ENCODE results near the gene C10orf67. TPM values are rescaled to one million over a fixed set of nuclear protein-coding genes. Genes with fewer than 3 reads are reported as not detected.
"Not testable (repeated sequence)": the region's sequence is repeated elsewhere in the genome, so short reads cannot be mapped to it uniquely, and the experiment has no call there.

Gene C10orf67
- total RNA-seq, 1 experiment from 2014 or later = not detected

DNA sequence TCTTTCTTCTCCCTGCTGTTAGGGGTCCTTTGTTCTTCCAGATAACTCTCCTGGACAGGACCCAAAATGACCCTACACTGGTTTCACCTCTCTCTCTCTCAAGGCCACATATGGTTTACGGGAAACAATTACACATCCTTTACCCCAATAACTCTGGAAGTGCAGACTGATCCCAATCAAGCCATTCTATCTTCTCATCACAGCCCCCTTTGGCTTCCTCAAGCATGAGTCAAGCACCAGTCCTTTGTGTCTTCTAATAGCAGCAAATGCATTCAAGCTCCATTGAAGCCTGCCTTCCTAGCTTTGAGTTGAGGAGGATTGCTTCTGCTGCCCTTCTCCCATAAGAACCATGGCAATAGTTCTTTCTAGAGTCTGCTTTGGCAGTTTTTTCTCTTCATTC lies 20.2 kb downstream of the C10orf67 start:
- DNase-seq (ENCODE audit: low read depth) = no peak

DNA sequence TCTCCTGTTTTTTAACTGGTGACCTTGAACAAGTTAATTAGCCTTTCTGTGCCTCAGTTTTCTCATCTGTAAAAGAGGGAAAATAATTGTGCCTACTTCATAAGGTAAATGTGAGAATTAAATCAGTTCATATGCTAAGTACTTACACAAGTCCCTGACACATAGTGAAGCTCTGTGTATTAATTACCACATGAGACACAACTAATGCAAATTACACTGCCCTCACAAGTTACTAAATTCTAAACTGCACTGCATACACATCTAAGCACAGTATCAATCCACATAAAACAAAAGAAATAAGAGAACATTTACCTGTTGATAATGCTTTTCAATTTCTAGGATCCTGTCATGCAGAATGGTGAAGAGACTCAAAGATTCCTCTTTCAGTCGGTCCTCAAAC lies 22.5 kb downstream of the C10orf67 start:
- DNase-seq (ENCODE audit: low read depth) = no peak

DNA sequence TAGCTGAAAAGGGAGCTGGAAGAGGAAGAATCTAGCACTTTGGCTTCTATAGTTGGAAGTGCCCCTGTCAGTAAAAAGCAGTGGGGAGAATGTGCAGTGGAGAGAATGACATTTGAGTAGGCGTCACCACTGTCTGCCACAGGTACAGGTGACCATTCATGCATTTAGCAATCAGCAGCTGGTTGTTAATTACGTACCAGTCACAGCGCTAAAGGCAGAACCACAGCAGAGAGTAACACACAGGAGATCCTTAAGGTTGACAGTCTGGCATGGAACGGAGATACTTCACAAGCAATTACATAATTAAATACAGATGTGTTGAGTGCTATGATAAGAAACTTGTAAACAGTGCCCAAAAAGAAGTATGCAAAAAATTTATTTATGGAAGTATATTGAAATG lies 24.8 kb downstream of the C10orf67 start:
- no peak for DNase-seq (ENCODE audit: low read depth)

DNA sequence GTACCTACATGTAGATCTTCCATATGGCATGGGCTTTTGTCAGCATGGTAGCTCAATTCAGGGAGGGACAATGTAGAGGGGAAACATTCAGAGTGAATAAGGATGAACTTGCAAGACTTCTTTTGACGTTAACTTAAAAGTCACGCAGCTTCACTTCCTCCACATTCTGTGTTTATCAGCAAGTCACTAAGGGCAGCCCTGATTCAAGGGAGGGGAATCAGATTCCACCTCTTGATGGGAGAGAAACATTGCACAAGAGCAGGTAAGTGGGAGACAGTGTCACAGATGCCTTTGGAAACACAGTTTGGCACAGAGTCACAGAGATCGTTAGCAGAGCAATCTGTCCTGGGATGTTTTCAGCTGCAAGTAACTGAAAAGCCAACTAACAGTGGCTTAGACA lies 26.2 kb downstream of the C10orf67 start:
- no peak for DNase-seq (ENCODE audit: low read depth)

DNA sequence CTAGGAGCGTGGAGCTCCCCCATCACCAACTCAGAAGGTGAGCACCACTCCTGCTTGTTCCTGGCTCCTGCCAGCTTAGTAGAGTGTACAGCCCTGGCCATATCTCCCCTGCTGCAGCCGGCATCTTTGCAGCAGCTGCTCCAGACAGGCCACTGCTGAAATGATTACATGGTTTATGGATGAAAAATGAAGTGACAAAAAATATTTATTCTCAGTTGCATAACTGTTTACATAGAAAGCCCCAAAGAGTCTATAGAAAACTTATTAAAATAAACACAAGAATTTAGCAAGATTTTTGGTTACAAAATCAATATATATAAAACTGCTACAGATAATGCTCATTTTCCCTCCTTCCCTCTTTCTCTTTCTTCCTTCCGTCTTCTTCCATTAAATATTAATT lies 27.2 kb downstream of the C10orf67 start:
- no peak for DNase-seq (ENCODE audit: low read depth)

DNA sequence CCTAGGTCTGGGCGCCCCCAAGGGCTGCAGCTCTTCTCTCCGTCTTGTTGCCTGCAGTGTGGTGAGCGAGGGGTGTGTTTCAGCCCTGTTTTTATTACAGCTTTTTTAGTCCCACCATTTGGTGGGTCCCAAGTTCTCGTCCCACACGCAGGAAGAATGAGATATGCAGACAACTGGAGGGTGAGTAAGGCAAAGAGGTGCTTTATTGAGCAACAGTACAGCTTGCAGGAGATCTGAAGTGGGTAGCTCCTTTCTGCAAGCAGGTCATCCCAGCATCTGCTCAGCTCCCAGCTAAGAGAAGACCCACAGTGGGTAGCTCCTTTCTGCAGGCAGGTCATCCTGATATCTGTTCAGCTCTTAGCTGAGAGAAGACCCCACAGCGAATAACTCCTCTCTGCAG lies 28.2 kb downstream of the C10orf67 start:
- DNase-seq (ENCODE audit: low read depth) = no peak

DNA sequence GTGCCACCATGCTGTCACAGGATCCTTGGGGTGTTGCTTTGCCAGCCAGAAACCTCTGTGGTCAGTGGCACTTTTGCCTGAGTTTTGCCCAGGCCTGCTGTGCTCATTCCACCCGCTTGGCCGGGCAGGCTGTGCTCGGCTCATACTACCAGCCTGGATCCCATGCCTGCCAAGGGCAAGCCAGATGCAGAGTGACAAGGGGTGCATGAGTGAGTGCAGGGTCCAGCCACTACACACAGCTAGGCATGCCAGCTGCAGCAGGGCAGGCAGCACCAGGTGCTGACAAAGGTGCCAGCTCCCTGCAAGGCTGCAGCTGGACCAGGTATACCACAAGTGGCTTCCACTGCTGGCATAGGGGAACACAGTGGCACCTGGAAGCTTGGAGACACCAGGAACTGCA lies 28.6 kb downstream of the C10orf67 start:
- DNase-seq (ENCODE audit: low read depth) = no peak

DNA sequence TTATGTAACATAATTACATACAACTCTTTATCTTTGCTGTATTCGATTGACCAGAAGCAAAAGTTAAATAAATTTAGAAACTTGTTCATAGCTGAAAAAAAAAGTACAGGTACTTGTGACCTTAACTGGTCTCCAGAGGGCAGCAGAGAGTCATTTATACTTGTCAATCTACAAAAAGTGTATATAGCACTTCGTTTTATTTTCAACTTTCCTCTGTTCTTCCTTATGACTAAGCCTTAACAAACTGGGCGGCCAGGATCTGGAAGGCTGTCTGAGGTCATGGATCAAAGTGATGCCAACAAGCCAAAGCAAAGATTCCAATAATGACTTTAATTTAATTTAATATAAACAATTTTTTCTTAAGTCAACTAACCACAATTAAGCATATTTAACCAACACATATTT lies 29.8 kb downstream of the C10orf67 start:
- DNase-seq (ENCODE audit: low read depth) = peak; percentile 65

DNA sequence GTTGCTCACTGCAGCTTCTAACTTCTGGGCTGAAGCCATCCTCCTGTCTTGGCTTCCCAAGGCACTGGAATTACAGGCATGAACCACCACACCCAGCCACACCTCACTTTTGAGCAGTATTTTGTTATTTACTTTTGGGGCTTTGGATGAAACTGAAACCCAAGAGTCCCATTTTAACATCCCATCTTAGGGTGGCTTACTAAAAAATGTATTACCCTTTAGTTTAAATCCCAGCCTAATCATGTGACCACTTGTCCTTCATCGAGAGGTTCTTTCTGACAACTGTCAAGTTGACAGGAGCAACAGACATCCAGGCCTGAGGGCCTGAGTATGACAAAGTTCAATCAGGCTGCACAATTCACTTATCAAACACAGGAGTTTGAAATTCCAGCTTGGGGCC lies 33.6 kb downstream of the C10orf67 start:
- DNase-seq (ENCODE audit: low read depth) = no peak

DNA sequence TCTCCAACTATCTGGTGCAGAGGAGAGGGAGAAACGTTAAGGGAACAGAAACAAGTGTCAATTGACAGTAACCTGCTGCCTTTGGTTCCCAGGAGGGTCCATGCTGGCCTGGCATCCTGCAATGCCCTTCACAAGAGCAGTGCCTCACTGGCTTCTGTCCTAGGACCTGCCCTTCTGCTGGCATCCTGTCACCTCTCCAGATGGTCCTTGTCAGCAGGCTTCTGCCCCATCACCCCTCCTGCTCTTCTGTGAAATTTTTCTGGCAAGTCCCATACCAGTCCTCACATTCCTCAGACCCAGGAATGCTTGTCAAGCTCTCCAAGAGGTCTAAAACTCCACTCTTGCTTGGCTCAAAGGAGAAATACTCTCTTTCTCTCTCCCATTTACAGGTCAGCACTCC lies 34.2 kb downstream of the C10orf67 start:
- no peak for DNase-seq (ENCODE audit: low read depth)

DNA sequence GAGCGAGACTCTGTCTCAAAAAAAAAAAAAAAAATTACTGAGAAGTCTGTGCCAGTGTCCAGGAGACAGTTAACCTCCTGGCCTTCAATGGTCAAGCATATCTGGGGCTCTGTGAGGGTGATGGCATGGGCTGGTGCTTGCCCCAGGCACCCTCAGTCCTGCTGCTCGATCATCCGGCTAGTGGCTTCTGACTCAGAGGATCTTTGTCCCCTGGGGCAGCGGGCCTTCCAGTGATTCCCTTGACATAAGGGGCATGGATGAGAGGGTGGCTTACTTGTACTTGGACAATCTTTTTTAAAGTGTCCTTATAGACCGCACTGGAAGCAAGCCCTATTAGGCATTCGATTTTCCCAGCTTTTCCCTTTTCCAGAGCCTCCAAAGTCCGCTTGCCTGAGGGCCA lies 44.6 kb downstream of the C10orf67 start:
- DNase-seq (ENCODE audit: low read depth) = not testable (repeated sequence)

DNA sequence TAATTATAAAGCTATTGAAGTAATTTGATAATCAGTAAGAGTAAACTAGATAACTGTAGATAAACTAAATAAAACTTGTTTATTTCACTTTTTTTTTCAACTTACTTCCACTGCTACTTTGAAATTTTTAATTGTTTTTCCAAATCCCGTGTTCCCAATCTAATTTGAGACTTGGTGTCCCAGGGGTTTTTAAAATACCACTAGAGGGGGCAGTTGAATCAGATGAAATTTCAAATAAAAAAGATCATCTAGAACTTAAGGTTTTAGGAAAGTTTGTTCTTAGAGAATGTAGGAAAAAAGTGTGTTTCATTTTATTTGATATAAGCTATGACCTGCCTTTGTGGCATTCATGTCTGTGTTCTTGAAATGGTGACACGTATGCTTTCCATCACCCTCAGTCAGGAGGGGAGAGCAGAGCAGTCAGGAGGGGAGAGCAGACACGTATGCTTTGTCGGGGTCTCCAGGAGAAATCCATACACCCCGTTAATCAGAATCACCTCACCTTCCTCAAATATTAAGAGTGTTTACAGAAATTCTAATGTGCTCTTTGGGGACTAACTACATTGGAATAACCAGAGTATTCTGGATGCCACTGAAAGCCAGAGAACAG lies 49.9 kb downstream of the C10orf67 start:
- DNase-seq (ENCODE audit: low read depth) = no peak

DNA sequence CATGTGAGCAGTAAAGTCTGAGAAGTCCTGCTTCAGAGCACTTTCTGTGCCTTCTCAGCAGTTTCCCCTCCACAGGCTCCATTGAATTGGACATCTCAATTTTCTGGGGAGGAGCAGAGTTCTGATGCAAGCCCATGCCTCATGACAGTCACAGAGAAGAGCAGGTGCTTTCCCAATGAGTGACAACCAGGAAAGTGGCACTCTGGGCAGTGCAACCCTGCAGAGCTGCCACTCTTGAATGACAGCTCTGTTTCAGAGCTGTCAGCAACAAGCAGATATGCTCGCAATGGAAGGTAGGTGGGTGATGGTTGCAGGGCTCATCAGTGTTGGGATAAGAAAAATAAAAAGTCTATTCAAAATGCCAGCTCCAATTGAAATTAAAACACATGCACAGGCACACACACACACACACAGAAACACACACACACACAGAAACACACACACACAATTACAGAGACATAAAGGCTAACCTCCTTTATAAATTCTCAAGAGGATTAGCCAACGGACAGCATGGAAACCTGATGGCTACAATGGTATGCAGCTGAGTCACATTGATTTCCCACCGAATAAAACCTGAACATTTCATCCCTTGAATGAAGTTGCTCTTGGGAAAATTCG lies 50.5 kb downstream of the C10orf67 start:
- DNase-seq (ENCODE audit: low read depth) = no peak

DNA sequence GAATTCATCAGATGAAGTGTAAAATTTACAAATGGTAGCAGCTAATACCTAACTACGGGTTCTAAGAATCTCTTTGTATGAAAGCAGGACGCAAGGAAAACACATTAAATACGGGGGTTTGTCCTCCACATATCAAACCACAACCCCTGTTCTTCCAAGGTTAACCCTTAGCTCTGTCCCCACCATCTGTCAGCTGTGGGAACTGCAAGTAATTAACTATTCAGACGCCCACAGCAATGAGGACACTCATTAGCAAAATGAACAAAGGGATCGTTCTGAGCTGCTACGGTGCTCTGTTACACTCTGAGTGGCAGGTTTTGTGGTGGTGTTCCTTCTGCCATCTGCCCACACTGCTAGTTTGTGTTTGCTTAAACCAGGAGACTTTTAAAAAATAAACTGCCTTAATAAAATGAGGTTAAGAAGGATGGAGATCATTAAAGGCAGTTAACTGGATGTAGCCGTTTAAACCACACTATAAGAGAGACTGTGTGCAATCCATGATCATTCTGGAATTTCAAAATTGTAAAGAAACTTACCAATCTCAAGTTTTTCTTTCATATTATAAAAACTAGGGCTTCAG lies 51.4 kb downstream of the C10orf67 start:
- peak; percentile 41 for DNase-seq (ENCODE audit: low read depth)

DNA sequence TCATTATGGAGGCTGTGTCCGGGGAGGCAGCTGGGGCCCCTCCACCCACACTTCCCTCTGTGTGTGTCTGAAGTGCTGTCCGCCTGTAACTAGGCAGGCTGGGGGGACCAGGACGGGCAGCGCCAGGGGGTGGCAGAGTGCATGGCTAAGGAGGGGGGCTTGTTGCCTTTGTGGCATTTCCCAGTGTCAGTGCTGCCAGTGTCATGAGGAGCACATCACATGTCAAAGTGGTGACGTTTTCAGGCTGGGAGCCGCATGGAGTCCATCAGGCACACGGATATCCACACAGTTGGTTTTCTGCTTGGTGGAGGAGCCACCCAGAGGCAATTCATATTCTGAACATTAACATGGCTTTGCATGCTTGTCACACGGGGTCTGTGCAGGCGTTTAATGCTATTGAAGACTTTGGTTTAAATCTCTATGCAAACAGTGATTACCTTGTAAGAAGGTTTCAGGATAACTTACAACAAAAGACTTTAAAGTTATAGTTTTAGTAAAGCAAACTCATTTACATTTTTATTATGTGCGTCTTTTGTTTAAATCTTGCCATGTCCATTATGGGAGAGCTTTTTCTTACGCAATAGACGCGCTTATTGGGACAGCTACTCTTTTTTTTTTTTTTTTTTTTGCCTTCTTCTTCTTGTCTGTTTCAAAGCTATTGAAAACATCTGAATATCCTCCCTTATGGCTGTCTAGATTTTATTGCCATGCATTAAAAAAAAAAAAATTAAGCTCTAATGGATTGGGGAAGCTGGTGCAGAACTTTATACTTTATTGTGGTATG lies 52.9 kb downstream of the C10orf67 start:
- DNase-seq (ENCODE audit: low read depth) = peak; percentile 4

DNA sequence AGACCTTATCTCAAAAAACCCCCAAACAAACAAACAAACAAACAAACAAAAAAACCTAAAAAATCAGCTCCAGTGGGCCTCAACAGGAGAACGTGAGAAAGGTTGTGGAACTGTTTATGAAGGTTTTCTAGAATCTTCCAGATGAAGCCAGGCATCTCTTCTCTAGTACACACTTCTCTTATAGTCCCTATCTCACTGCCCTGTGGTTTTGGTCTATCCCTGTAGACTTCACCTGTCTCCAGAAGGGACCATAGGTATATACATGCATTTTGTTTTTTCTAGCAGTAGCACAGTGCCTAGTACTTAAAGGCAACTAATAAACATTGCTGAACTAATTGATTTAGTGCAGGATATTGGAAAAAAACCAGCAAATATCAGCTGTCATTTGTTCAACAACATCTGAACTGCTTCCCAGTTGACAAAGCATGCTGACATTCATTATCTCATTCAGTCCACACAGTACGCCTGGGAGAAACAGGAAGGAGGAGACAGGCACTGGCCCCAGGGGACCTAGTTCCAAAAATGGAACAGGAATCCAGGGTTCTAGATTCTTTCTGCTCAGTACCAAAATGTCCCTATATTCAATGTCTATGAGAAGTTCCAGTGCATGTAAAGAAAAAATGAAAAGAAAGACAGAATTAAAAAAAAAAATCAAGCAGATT lies 59.8 kb downstream of the C10orf67 start:
- DNase-seq (ENCODE audit: low read depth) = no peak

DNA sequence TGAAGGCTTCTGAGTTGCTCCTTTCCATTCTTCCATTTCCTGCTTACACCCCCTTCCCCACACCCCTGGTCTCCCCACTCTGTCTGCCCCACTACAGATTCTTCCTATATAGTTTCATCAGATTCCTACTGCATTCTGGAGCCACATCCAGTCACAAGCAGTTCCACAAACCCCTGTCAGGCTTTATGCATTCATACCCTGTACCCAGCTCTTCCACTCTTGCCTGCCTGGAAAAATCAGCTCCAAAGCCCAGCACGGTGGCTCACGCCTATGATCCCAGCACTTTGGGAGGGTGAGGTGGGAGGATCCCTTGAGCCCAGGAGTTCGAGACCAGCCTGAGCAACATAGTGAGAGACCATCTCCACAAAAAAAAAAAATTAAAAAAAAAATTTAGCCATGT lies 60.4 kb downstream of the C10orf67 start:
- DNase-seq (ENCODE audit: low read depth) = no peak

DNA sequence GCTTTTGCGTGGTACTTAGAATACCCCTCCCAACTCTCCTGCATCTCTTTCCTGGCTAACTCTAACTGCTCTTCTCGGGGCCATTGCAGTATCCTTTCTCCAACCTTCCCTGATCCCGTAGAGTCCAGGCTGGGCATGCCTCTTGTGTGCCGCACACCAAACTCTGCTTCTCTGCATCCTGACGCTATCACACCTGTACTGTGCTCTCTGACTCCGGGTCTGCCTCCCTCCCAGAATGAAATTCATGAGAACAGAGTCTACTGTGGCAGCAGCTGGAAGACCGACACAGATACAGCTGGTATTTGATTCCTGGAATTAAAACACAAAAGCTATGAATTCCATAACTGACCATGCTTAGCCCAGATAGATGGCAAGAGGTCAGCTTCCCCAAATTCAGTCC lies 60.9 kb downstream of the C10orf67 start:
- no peak for DNase-seq (ENCODE audit: low read depth)

DNA sequence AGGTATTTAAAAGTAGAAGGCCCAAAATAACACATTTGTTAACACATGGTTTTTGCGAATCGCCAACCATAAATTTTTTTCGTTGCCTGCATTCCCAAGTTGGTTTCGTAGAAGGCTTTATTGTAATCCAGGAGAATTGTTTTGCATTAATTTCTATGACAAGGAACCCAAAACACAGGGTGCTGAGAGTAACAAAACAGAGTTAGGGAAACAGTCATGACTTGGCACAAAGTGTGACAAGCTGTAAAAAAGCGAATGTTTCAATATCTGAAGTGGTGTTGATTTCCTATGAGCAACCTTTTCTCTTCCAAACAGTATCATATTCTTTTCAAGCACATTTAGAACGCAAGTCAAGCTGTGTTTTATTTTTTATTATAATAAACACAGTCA lies 63.6 kb downstream of the C10orf67 start:
- no peak for DNase-seq (ENCODE audit: low read depth)

DNA sequence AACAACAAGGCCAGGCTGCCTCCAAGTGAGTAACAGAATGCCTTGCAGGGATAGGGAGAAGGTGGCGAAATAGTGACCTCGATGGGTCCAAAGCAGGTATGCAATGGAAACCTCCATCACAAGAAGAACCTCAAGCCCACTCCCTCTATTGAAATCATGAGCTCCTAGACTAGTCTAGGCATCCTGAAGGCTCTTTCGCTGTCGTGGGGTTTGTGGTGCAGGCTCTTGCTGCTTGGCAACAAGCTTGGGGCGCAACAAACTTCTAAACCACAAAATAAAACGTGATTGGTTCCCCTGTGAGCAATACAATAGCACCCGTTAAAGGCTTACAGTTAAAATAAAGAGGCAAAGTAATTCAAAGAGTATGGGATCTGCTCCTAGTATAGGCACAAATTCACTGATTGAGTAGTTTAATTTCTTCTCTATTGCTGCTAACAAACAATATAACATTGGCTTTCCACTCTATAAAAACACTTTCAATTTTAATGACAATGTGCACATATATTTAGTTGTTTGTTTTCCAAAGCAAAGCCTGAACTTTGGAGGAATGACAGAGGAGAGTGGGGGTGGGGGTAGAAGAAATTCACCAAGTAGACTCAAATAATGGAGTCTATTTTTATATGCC lies 64.1 kb downstream of the C10orf67 start:
- DNase-seq (ENCODE audit: low read depth) = no peak

DNA sequence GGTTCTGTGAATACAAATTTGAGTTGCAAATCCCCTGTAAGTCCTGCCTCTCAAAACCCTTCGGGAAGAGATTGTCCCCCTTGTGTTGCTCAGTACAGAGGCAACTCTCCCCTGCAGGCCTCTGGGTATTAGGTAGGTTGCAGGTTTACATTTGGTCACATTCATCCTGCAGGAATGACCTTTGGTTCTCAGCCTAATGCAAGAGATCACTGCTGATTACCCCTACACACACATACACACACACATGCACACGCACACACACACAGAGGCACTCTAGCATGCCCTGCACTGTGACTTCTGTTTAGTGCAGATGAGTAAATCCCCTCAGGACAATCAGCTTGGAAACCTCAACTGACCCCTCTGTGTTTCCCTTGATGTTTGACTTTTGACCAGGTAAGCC lies 69.2 kb downstream of the C10orf67 start:
- no peak for DNase-seq (ENCODE audit: low read depth)

DNA sequence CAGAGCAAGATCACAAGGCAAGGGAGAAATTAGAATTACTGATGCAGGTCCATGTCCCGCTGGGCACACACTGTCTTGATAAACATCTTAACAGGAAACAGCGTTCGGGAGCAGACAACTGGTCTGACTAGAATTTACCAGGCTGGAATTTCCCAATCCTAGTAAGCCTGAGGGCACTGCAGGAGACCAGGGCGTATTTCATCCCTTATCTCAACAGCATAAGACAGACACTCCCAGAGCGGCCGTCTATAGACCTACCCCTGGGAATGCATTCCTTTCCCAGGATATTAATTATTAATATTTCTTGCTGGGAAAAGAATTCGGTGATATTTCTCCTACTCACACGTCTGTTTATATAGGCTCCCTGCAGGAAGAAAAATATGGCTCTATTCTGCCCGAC lies 70.4 kb downstream of the C10orf67 start:
- not testable (repeated sequence) for DNase-seq (ENCODE audit: low read depth)

Data from Daoy (cell line).